Fibroblast of mammary gland (primary cell): ENCODE results near the gene WDR86.
A peak's percentile ranks its signal among the peaks of the same experiment; 100 is the strongest.

ENCODE experiments used
- DNase-seq: peaks from one replicate; pipeline ENCODE4 v3.0.0-alpha.2; 2010; ENCODE audit warnings: low read depth
- H3K4me3 ChIP-seq: 2 replicates; pipeline ENCODE4 v1.5.1; 2011; ENCODE audit warnings: low read depth, mild to moderate bottlenecking, low read length, moderate library complexity; ENCODE audit not compliant: control insufficient read depth
- TF ChIP-seq, protein P1 (sequence below): conservative IDR thresholded peaks from 2 replicates; pipeline ENCODE4 v1.5.1; 2011; ENCODE audit warnings: low read depth, low read length, inconsistent platforms; ENCODE audit not compliant: control insufficient read depth, insufficient read depth

Gene WDR86

DNA sequence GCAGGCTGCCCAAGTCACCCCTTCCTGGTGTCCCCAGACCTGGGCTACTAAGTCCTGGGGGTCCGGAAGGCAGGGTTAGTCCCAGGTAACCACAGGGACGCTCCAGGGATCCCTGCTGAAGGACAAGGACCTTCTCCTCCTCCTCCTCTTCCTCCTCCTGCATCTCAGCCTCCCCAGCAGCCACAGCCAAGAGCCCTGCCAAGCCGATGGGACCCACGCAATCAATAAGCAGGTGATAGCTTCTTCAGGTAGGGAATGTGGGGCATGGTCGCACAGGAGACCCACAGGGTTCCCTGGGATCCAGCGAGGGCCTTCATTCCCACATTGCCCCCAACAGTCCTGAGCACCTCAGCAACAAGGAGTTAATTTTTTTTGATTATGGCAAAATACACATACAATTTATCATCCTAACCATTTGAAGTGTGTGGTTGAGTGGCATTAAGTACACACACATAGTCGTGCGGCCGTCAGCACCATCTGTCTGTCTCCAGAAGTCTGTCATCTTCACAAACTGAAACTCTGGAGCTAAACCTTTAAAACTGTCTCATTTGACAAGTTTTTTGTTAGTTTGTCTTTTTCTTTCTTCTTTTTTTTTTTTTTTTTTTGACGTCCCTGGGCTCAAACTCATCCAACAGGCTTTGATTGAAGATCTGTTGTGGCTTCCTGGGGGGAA is 18.0 kb upstream of the WDR86 start:
- TF ChIP-seq, protein P1, sequence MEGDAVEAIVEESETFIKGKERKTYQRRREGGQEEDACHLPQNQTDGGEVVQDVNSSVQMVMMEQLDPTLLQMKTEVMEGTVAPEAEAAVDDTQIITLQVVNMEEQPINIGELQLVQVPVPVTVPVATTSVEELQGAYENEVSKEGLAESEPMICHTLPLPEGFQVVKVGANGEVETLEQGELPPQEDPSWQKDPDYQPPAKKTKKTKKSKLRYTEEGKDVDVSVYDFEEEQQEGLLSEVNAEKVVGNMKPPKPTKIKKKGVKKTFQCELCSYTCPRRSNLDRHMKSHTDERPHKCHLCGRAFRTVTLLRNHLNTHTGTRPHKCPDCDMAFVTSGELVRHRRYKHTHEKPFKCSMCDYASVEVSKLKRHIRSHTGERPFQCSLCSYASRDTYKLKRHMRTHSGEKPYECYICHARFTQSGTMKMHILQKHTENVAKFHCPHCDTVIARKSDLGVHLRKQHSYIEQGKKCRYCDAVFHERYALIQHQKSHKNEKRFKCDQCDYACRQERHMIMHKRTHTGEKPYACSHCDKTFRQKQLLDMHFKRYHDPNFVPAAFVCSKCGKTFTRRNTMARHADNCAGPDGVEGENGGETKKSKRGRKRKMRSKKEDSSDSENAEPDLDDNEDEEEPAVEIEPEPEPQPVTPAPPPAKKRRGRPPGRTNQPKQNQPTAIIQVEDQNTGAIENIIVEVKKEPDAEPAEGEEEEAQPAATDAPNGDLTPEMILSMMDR, result no peak
- DNase-seq, result no peak
- no peak overlapping the region for H3K4me3 ChIP-seq

DNA sequence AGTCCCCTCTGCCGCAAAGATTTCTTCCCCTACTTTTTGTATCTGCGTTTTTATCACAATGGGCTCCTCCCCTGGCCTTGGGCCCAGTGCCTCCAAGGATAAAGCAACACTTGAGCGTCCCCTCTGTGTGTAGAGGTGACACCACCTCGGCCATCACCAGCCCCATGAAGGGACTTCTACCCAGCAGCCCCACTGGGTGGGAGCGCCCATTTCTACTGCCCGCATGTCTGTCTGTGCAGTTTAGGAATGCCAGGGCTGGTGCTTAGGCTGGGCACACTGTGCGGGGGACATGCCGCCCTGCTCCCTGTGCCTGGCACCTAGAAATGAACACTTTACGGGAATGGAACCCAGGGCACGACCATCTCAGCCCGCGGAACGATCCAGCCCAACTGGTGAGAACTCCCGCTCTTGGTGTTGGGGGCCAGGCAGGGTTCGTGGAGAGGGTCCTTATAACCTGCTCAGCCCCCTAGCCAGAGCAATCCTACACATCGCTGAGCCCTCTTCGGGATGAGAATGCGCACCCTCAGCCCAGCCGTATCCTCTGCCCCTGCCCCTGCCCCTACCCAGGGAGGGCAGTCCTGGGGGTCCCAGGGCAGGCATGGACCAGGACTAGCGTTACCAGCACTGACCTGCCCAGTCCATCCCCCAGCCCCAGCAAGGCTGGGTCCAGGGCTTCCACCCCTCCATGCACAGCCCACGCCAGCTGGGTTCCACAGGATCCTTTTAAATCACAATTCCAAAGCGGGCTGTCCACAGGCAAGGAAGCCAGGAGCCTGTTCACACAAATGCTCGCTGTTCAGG is 17.3 kb upstream of the WDR86 start:
- TF ChIP-seq, protein P1, result no peak
- H3K4me3 ChIP-seq, result no peak overlapping the region

DNA sequence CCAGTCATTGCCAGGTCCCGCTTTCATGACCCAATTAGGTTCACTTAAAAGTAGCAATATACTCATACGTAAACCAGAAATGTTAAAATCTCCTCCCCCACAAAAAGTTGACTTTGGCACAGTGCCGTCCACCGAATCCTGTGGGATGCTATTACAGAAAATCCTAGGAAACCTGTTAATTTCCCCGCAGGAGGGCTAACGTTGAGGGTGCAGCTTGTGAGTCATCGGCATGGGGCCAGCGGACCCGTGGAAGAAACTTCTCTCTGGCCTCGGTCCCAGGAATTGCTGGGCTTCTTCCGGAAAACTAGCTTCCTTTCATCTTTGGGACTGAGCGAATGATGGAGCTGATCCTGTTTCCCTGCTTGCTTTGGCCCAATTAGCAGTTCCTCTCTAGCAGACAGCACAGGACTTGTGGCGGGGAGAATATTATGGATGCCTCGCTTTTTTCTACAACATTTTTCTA is 16.6 kb upstream of the WDR86 start:
- peak; percentile 98 for DNase-seq
- H3K4me3 ChIP-seq, result no peak overlapping the region
- TF ChIP-seq, protein P1, result no peak

More for the DNA sequence above, 17.3 kb upstream of the WDR86 start:
- no peak for DNase-seq

DNA sequence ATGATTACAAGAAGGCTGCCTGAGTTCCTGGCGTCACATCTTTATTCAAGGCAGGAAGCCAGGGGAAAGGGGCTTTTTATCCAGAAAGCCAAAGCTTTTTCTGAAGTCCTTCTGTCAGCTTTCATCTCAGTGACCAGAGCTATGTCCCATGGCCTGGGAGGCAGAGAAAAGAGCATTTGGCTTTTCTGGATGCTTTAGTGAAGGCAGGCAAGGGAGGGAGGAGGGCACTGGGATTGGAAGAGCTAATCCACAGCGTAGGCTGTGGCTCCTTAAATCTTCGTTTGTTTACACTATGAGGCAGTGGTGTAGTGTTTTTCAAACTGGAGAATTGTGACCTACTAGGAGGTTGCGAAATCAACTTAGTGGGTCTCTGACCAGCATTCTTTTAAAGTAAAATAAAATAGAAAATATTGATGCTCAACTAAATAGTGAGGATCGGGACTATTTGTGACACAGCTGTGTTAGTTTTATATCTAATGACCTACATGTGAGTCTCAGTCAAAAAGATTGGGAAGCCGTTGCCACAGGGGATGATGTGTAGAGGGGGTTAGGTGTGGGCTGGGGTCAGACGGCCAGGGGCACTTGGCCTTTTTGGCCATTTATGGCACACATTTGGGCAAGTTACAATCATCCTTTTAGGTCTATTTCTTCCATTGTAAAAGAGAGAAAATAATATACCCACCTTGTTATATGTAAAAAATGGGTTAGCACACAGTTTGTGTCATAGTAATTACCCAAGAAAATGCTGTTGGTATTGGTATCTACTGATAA is 16.0 kb upstream of the WDR86 start:
- TF ChIP-seq, protein P1, result no peak
- DNase-seq, result peak; percentile 93
- no peak overlapping the region for H3K4me3 ChIP-seq

DNA sequence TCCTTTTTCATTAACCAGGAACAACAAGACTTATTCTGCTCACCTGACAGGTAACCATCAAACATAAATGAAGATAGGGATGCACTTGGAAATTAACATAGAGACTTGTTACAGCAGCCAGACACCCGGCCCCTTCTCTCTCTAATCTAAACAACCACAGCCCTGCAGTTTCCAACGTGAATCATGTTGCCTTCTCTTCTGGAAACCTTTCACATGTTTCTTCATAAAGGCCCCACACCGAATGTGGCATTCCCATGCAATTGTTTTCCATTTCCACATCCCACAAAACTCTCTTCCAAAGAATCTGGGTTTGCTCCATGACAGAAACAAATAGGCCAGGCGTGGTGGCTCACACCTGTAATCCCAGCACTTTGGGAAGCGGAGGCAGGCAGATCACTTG is 15.0 kb upstream of the WDR86 start:
- TF ChIP-seq, protein P1, result no peak
- DNase-seq, result peak; percentile 28
- no peak overlapping the region for H3K4me3 ChIP-seq

DNA sequence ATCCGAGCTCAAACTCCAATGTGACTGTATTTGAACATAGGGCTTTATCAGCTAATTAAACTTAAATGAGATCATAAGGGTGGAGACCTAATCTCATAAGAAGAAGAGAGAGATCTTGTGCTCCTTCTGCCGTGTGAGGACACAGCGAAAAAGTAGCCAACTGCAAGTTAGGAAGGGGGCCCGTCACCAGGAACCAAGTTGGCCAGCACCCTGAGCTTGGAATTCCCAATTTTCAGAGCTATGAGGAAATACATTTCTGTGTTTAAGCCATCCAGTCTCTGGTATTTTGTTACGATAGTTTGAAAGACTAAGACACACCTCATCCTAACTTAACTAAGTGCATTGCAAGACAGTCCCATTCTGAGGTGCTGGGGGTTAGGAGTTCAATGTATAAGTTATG is 14.1 kb upstream of the WDR86 start:
- no peak for DNase-seq
- no peak overlapping the region for H3K4me3 ChIP-seq
- TF ChIP-seq, protein P1, result no peak
